NT2/D1 (cell line): Measurements from ENCODE around the gene ANXA2R.

Source experiments
- DNase-seq: peaks from one replicate; pipeline ENCODE4 v3.0.0-alpha.2; 2011; ENCODE audit warnings: low read depth, low spot score
- H3K27me3 ChIP-seq: 2 replicates; pipeline ENCODE4 v1.6.0; 2011; ENCODE audit warnings: mild to moderate bottlenecking; ENCODE audit not compliant: insufficient read length, insufficient read depth
- H3K36me3 ChIP-seq: 2 replicates; pipeline ENCODE4 v1.6.1; 2011; ENCODE audit warnings: mild to moderate bottlenecking, low read length, mixed read lengths; ENCODE audit not compliant: insufficient read depth, insufficient read length
- H3K4me1 ChIP-seq: 2 replicates; pipeline ENCODE4 v1.5.1; 2011; ENCODE audit not compliant: insufficient read depth, insufficient read length
- H3K4me3 ChIP-seq: 2 replicates; pipeline ENCODE4 v1.5.1; 2011; ENCODE audit warnings: low read depth; ENCODE audit not compliant: insufficient read length
- H3K9ac ChIP-seq: 2 replicates; pipeline ENCODE4 v1.6.0; 2011; ENCODE audit warnings: low read depth; ENCODE audit not compliant: insufficient read length
- H3K9me3 ChIP-seq: 2 replicates; pipeline ENCODE4 v1.5.1; 2011; ENCODE audit warnings: mild to moderate bottlenecking, low read length; ENCODE audit not compliant: insufficient read depth
- SUZ12 ChIP-seq: IDR thresholded peaks from 2 replicates; pipeline ENCODE4 v1.6.1; 2011; ENCODE audit not compliant: insufficient read length, insufficient read depth; ENCODE audit errors: extremely low read depth
- YY1 ChIP-seq: IDR thresholded peaks from 2 replicates; pipeline ENCODE4 v1.6.1; 2011; ENCODE audit not compliant: insufficient read length, insufficient read depth
- ZNF274 ChIP-seq: IDR thresholded peaks from 2 replicates; pipeline ENCODE4 v1.6.1; 2011; ENCODE audit warnings: mild to moderate bottlenecking, low read depth, low read length

ANXA2R gene

GRCh38 chr5:43001748-43002147 is 38.4 kb downstream of the ANXA2R start:
- no peak for DNase-seq
- Histone ChIP-seq H3K4me1 (no peaks in the 10 kb centered on the region), H3K36me3 (no peaks in the 10 kb centered on the region), H3K9ac (no peak overlapping the region), H3K27me3 (peaks cover 59% of the 10 kb centered on the region), H3K9me3 (no peaks in the 10 kb centered on the region), H3K4me3 (no peak overlapping the region)
- TF ChIP-seq ZNF274 = no peak
- TF ChIP-seq YY1 = no peak
- no peak for TF ChIP-seq SUZ12

- Histone ChIP-seq H3K4me1 (no peaks in the 10 kb centered on the region), H3K9ac (no peak overlapping the region), H3K27me3 (peaks cover 59% of the 10 kb centered on the region), H3K9me3 (no peaks in the 10 kb centered on the region), H3K36me3 (no peaks in the 10 kb centered on the region), H3K4me3 (no peak overlapping the region)
- DNase-seq = no peak
- no peak for TF ChIP-seq YY1
- TF ChIP-seq SUZ12 = no peak
- TF ChIP-seq ZNF274 = no peak
Observed at GRCh38 chr5:43000914-43001313, 39.2 kb downstream of the ANXA2R start.

- Histone ChIP-seq H3K9ac (peak overlapping the region; percentile 56), H3K4me1 (no peaks in the 10 kb centered on the region), H3K4me3 (peak overlapping the region; percentile 40), H3K36me3 (no peaks in the 10 kb centered on the region), H3K27me3 (peaks cover 63% of the 10 kb centered on the region), H3K9me3 (no peaks in the 10 kb centered on the region)
- no peak for DNase-seq
- no peak for TF ChIP-seq SUZ12
- TF ChIP-seq ZNF274 = no peak
- TF ChIP-seq YY1 = no peak
Observed at GRCh38 chr5:43000111-43000840, 39.8 kb downstream of the ANXA2R start.

GRCh38 chr5:42995360-42995751 is 44.8 kb downstream of the ANXA2R start:
- no peak overlapping the region for H3K4me3 ChIP-seq
- no peak overlapping the region for H3K9ac ChIP-seq
- DNase-seq = no peak
- no peaks in the 10 kb centered on the region for H3K36me3 ChIP-seq
- H3K27me3 ChIP-seq = peaks cover 90% of the 10 kb centered on the region
- TF ChIP-seq YY1 (no peak), ZNF274 (no peak), SUZ12 (no peak)
- H3K4me1 ChIP-seq = peaks cover 3% of the 10 kb centered on the region
- no peaks in the 10 kb centered on the region for H3K9me3 ChIP-seq

GRCh38 chr5:42994555-42995359 is 45.4 kb downstream of the ANXA2R start:
- Histone ChIP-seq H3K9ac (peak overlapping the region; percentile 71), H3K36me3 (no peaks in the 10 kb centered on the region), H3K9me3 (no peaks in the 10 kb centered on the region), H3K4me3 (peak overlapping the region; percentile 25), H3K4me1 (peaks cover 3% of the 10 kb centered on the region), H3K27me3 (peaks cover 89% of the 10 kb centered on the region)
- no peak for DNase-seq
- no peak for TF ChIP-seq YY1
- no peak for TF ChIP-seq SUZ12
- TF ChIP-seq ZNF274 = no peak

- Histone ChIP-seq H3K9me3 (0 out of 2 replicates have a peak, but pooled peaks cover under 1% of the 10 kb centered on the region), H3K9ac (no peak overlapping the region), H3K4me1 (peaks cover 3% of the 10 kb centered on the region), H3K27me3 (peaks cover 84% of the 10 kb centered on the region), H3K4me3 (peak overlapping the region; percentile 25), H3K36me3 (no peaks in the 10 kb centered on the region)
- no peak for DNase-seq
- no peak for TF ChIP-seq ZNF274
- TF ChIP-seq YY1 = no peak
- TF ChIP-seq SUZ12 = no peak
Observed at GRCh38 chr5:42994246-42994554, 45.9 kb downstream of the ANXA2R start.

GRCh38 chr5:42993516-42994245 is 46.4 kb downstream of the ANXA2R start:
- H3K36me3 ChIP-seq = no peaks in the 10 kb centered on the region
- DNase-seq = no peak
- H3K4me1 ChIP-seq = peaks cover 3% of the 10 kb centered on the region
- peaks cover 79% of the 10 kb centered on the region for H3K27me3 ChIP-seq
- TF ChIP-seq YY1 (no peak), SUZ12 (peak; percentile 69), ZNF274 (no peak)
- H3K9me3 ChIP-seq = 0 out of 2 replicates have a peak, but pooled peaks cover 6% of the 10 kb centered on the region
- peak overlapping the region; percentile 10 for H3K4me3 ChIP-seq
- H3K9ac ChIP-seq = no peak overlapping the region
